ENCODE data around the gene SLC52A3.
"Not testable (repeated sequence)": the region's sequence is repeated elsewhere in the genome, so short reads cannot be mapped to it uniquely, and the experiment has no call there.

Gene SLC52A3
- total RNA-seq, result 0 to 0.15 (median 0) reads per million in 4 donors

- DNase-seq, result no peak
Observed at GRCh38 chr20:768426-768978, at the start of gene SLC52A3. Gene SLC52A3 (minus strand): TSS chr20:768500. CDS start chr20:765774, 2,726 bp downstream.

DNA sequence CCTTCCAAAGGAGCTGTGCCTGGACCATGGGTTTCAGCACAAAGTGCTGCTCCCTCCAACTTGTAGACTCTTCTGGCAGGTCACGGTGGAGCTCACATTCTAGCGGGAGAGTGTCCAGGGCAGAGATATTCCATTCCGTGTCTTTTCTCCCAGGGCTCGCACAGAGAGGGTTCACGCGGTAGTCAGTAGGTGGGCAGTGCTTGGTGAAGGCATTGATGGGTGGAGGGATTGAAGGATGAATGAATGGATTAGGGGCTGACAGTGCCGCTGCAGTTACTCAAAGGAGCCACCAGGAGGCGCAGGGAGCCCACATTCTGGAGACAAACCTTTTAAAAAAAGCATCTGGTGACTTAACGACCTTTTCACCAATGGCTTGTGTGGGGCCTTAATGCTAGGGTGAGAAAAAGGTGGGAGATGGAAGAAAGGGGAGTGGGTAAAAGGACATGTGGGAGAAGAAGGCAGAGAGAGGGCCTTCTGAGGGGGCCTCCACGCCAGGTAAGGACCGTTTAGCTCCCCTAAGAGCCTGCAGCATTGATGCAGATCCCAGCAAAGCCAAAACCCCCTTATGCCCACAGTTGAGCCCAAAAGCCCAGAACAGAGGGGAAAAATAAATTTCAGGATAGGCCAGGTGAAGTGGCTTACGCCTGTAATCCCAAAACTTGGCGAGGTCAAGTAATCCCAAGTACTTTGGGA is 47.8 kb upstream of the SLC52A3 start:
- DNase-seq, result peak; percentile 38 to 69 (median 55)

GRCh38 chr20:815226-815625 is 46.9 kb upstream of the SLC52A3 start:
- no peak for DNase-seq

DNA sequence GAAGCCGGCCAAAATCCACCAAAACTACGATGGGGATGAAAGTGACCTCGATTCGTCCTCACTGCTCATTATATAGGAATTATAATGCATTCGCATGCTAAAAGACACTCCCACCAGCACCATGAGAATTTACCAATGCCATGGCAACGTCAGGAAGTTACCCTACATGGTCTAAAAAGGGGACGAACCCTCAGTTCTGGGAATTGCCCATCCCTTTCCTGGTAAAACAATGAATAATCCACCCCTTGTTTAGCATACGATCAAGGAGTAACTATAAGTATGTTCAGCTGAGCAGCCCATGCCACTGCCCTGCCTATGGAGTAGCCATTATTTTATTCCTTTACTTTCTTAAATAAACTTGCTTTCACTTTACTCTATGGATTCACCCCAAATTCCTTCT is 45.1 kb upstream of the SLC52A3 start:
- DNase-seq, result no peak

- not testable (repeated sequence) for DNase-seq
Observed at GRCh38 chr20:812435-812814, 44.1 kb upstream of the SLC52A3 start.

DNA sequence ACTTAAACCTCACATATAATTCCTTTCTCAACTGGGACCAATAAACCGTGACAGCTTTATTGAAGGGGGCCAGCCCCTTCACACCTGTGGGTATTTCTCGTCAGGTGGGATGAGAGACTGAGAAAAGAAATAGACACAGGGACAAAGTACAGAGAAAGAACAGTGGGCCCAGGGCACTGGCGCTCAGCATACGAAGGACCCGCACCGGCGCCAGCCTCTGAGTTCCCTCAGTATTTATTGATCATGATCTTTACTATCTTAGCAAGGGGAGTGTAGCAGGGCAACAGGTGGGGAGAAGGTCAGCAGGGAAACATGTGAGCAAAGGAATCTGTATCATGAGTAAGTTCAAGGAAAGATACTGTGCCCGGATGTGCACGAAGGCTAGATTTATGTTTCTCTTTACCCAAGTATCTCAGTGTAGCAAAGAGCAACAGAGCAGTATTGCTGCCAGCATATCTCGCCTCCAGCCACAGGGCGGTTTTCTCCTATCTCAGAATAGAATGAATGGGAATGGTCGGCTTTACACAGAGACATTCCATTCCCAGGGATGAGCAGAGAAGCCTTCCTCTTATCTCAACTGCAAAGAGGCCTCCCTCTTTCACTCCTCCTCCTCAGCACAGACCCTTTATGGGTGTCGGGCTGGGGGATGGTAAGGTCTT is 43.6 kb upstream of the SLC52A3 start:
- not testable (repeated sequence) for DNase-seq

DNA sequence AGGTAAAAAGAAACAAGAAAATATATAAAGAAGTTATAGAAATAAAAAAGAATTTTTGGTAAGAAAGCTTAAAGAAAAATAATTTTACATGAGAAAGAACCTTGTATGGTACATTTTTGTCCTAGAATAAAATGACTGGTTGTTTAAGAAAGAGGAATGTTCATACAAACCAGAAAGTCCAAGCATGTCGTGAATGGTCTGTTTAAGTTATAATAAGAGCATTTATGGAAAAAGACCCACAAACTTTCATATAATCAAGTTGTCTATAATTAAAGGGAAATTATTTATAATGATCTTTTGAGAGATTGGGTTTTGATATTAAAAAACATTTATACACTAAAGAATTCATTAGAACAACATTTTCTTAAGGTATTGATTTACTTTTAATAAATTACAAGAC is 37.4 kb upstream of the SLC52A3 start:
- DNase-seq, result no peak

- DNase-seq, result no peak
Observed at GRCh38 chr20:801678-802077, 33.4 kb upstream of the SLC52A3 start.

- DNase-seq, result not testable (repeated sequence)
Observed at GRCh38 chr20:800026-800425, 31.7 kb upstream of the SLC52A3 start.

DNA sequence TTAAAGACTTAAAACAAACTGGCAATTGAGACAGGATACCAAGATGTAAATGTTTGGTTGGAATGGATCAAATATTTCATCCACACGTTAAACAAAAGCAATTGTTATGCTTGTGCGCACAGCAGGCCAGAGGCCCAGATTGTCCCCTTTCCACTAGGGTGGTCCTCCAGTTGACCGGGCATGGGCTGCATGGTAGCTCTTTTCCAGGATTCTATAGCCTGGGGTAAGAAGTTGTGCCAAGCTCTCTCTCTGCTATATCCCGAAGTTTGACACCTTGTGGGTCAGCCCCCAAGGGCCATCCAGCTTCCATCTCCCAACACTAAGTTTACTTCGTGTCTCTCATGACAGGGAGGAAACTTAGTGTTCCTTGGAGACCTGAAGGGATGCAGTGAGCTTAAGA is 30.4 kb upstream of the SLC52A3 start:
- DNase-seq, result not testable (repeated sequence)

DNA sequence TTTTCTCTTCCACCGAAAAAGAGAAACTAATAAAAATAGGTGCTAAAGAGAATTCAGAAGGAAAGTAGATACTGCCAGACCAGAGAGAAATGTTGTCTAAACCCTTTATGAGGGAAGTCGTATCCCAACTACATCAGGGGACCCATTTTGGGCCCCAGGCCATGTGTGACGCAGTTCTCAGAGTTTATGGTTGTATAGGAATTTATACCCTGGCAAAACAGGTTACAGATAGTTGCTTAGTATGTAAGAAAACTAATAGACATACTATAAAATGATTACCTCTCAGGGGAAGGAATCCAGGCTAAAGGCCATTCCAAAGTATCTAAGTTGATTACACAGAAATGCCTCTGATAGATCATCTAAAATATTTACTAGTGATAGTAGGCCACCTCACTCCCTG is 28.6 kb upstream of the SLC52A3 start:
- DNase-seq, result no peak

DNA sequence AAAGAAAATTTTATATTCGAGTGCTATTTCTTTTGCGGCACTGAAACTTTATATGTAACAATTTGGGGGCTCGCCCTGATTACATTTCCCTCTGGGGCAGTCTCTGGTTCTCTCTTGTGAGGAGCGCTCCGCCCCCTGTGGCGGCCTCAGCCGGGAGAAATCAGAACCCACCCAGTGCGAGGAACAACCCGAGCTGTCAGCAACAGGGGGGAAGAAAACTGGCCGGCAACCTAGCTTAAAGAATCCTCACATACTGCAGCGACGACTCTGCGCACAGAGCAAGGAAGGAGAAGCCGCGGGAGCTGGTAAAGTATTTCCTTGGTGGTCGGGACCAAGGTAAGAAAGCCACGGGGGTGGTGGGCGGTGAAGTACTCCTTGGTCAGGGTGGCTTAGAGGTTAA is 23.9 kb upstream of the SLC52A3 start:
- no peak for DNase-seq

DNA sequence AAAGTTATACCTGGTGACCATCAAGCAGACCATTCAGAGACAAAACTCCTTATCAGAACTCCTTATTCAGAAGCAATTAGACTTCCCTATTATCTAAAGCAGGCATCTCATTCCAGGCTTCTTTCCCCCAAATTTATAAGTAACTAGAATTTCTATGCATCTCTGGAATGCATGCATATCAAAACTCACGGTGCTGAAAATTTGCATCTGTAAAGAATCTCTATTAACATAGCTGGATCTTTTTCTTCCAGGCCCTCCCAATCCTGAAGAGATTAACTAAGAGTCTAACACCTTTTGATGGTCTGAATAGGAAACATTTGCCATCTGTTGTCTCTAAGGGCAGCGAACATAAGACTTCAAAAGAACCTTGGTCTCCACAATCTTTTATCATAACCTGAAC is 22.8 kb upstream of the SLC52A3 start:
- DNase-seq, result no peak

DNA sequence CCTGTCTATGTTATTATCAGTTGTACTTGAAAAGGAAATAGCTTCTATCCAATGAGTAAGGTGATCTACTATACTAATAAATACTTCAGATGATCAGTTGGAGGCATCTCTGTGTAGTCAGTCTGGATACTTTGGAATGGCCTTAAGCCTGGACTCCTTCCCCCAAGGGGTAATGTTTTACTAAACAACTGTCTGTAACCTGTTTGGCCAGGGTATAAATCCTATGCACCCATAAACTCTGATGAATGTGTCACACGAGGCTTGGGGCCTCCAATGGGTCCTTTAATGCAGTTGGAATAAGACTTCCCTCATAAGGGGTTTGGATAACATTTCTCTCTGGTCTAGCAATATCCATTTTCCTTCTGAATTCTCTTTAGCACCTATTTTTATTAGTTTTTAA is 19.5 kb upstream of the SLC52A3 start:
- DNase-seq, result no peak

DNA sequence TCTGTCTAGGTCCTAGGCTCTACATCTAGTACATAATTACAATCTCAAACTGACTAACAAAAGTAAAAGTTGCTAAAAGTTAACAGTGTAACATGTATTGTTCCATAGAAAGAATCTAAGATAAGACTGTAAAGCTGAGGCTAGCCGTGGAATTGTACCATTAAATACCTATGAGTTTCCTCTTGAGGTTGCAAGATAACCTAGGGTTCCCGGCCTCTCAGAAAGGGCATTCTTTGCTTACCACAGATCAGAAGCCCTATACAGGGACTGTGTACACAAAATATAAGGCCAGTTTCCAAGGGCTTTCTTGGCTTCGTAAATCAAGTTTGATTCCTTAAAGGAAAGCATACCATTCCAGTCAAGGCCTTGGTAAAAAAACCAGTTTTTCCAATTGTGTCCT is 11.5 kb upstream of the SLC52A3 start:
- no peak for DNase-seq

- DNase-seq, result no peak
Observed at GRCh38 chr20:776165-776564, 7.9 kb upstream of the SLC52A3 start.

GRCh38 chr20:775679-776135 is 7.4 kb upstream of the SLC52A3 start:
- no peak for DNase-seq

- DNase-seq, result no peak
Observed at GRCh38 chr20:774660-775057, 6.4 kb upstream of the SLC52A3 start.

GRCh38 chr20:774016-774659 is 5.8 kb upstream of the SLC52A3 start:
- no peak for DNase-seq

DNA sequence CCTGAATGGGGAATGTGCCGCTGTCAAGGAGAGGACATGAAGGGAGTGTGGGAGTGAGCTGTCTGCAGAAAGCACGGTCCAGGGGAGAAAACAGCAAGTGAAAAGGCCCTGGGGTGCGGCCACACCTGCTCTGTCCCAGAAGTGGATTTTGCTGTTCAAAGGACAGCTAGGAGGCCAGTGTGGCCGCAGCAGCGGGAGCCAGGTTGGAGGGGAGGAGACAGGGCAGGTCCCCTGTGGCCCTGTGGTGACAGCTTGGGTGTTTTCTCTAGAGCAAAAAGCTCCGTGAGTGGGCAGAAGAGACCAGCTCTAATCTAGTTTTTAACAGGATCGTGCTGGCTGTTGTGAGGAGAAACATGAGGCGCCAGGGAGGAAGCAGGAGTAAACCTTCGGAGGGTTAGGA is 4.5 kb upstream of the SLC52A3 start:
- DNase-seq, result no peak

DNA sequence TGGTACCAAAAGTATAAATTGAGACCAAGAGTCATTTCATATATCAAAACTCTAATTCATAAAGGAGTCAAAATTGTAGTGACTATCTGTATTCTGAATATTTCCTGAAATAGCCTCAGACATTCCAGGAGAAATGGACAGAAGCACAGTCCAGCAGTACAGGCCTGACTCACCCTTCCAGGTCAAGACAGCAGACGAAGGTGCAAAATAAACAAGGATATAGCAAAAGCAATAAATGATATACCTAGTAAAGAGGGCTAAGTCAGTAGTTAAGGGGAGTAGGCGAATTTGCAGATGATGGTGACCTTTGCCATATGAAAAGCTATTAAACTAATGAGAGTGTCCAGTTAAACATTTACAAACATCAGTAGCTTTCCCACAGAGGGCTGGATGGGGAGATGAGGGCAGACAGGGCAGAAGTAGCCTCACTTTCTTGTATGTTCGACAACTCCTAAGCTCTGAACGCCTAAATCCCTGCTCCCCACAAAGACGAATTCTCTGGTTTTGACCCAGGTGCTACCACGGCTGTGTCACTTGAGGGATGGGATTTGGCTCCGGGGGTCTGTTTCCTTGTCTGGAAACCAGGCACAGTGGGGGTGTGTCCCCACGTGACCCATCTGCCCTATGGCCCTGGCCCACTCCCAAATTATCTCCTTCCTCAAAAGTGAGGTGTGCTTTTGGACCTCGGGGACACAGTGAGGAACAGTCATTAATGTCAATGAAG is 3.6 kb upstream of the SLC52A3 start:
- no peak for DNase-seq

GRCh38 chr20:770691-771090 is 2.4 kb upstream of the SLC52A3 start:
- no peak for DNase-seq

GRCh38 chr20:766906-767305 is 1.4 kb downstream of the SLC52A3 start:
- no peak for DNase-seq
